HG03039 (cell line): ENCODE results near the gene CD200.

Source experiments
- ATAC-seq: cut with Tn5 transposase; IDR thresholded peaks from one replicate; pipeline ENCODE4 v1.9.1; 2021; ENCODE audit warnings: mild to moderate bottlenecking, moderate library complexity; ENCODE audit not compliant: unreplicated experiment

The CD200 gene

GRCh38 chr3:112331851-112332250 is 1.1 kb upstream of the CD200 start:
- ATAC-seq, result no peak

DNA sequence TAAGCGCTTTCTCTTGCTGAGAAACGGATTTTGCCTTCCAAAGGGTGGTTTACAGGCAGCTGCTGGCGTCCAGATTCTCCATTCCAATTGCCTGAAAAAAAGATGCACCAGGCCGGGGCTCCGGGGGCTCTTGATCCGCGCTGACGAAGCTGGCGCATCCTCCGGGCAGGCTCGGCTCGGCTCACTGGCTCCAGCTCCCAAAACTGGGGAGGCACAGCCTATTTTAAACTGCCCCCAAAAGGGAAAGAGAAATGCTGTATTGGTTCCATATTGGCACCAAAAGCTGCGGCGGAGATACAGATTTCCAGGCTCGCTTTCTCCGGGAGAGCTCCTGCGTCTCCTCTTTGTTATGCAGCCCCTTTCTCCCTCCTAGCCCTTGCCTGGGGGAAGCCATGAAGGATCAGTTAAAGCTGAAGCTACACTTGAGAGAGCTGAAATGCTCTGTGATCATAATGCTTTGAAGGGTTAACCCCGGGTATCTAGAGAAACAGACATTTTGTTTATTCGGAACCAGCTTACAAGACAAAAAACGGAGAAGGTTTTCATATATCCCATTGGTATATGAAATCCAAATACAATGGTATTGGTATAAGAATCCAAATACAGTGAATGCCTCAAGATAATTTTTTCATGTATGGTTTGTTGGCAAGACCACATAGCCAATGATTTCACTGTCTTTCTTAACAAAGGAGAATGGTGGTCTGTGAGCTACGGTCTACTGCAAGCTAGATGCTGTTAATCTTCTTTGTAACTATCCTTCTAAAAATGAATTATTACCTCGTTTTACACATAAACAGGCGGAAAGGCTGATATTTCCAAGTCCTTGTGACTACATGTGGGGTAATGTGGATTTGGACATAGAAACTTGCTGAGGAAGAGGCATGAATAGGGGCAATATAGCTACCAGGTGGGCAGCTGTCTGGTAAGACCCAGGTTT is 693 bp downstream of the CD200 start:
- no peak for ATAC-seq

DNA sequence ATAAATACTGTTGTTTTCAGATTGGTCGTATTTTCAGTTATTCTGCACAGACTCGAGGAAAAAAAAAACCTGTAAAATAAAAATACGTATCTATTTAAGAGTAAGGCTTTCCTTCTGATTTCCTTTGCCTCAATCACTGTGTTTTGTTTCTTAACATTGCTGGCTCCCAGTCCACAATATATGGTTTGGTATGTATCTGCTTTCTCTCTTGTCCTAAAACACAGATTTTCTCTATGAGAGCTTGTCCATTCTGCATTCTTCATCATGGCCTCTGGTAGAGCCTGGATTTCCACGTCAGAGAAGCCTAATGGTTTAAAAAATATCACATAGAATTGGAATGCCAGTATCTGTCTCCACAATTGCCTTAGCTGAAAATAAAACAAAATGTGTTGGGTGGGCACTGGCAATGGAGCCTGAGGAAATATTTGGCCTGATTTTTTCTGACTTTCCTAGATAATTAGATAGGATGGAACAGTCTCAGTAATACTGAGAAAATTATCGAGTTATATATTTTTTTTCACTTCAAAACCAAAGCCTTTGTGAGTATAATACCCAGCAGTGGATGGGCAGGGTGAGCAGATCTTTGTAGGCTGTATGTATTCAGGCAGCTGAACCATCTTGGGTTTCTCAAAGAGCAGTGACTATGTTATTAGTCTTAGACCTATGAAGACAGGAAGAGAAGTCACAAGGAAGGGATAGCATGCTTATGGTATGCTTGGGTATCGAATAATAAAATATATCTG is 1.9 kb downstream of the CD200 start:
- no peak for ATAC-seq

DNA sequence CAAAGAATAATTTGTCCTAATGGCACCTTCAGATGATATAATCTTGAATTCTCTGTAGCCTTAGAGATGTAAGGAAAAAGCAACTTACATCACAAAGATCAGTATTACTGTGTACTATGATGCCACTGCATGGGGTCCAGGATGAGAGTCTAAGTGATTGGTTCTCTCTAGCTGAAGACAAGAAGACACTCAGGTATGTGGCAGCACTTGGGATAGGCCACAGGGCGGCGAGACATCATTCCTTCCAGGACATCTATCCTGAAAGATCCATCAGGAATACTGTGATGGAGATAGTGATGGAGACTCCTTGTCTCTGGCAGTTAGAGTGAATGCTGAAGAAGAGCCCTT is 2.5 kb downstream of the CD200 start:
- no peak for ATAC-seq

- ATAC-seq, result no peak
Observed at GRCh38 chr3:112338021-112338726, 5.2 kb downstream of the CD200 start.

- no peak for ATAC-seq
Observed at GRCh38 chr3:112338727-112339056, 5.7 kb downstream of the CD200 start.

DNA sequence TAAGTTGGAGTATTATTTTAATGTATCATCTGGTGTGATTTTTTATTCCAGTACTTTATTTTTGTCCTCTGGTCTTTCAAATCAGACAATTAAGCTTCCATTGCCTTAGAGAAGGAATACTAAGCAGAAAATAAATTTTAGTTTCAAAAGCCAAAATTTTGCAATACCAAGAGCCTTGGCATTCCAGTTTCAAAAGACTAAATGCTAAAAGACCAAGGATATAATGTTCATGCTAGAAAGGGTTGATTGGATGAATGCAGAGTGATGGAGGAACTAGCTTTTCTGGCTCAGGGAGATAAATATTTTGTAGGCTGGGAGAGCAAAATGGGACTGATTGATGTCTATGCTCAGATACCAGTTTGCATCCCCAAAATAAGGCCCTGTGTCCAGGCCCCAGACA is 6.2 kb downstream of the CD200 start:
- ATAC-seq, result no peak

- ATAC-seq, result no peak
Observed at GRCh38 chr3:112339609-112340008, 6.7 kb downstream of the CD200 start.

DNA sequence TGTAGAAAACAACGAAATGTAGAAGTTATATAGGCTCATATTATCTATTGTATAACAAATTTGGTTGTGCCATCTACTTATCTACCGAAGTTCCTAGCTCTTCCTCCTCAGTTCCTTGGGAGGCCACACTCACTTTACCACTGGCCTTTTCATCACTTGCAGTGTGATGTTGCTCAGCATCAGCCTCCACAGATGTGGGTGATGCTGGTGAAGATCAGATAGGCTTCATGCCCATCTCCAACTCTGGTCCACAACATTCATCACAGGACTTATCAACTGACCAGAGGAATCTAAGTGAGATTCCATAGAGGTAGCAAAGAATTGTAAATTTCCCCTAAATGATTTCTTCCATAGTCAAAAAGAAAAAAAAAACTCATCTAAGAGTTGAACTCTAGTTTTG is 8.4 kb downstream of the CD200 start:
- ATAC-seq, result no peak

DNA sequence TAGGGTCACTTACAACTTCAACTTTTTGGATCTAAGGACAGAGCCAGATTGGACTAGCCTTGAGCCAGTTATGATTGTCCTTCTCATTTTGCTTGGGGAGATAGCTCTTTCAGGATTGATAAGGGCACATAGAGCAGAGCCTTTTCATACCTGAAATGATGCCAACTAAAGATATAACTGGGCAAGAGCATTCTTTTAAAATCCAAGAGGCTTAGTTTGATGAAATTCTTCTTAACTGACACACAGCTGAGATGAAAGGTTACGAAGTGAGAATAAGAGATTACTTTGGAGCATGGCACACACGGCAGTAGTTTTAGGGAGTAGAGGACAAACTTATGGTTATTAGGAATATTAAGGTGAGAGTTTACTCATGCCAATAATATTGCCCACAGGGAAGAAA is 12.7 kb downstream of the CD200 start:
- no peak for ATAC-seq

- ATAC-seq, result no peak
Observed at GRCh38 chr3:112346491-112347122, 13.7 kb downstream of the CD200 start.

- ATAC-seq, result no peak
Observed at GRCh38 chr3:112348943-112349342, 16.0 kb downstream of the CD200 start.

GRCh38 chr3:112349557-112349956 is 16.6 kb downstream of the CD200 start:
- no peak for ATAC-seq

DNA sequence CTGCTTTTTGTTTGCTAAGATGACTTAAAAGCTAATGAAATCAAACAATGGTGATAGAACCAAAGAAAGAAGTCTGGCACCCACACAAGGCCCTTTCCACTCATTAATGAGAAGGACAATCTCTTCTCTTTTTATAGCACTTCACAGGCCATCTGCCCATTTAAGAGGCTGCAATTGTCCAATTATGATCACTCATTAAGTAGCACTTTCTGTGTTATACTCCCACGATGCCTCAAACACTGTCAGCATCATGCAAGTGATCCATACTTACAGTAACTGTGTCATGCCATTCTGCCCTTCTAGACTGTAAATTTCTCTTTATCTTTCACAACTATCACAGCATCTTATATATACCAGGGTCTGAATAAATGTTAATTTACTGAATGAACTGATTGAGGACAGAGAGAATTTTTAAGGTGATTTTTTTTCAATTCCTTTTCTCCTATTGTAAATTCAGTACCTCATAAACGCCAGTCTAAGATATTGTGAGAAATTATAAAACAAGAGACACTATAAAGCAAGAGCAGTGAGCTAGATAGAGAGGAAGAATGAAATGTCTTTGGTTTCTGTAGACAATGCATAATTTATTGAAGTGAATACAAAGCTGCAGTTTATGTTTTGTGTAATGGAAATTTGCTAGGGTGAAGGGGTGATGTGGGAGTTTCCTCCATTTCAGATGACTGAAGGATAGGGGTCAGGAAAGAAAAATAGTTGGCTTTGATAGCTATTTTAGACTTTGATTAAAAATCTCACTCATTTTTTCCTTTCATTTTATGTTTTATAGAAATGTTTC is 17.3 kb downstream of the CD200 start:
- ATAC-seq, result no peak

DNA sequence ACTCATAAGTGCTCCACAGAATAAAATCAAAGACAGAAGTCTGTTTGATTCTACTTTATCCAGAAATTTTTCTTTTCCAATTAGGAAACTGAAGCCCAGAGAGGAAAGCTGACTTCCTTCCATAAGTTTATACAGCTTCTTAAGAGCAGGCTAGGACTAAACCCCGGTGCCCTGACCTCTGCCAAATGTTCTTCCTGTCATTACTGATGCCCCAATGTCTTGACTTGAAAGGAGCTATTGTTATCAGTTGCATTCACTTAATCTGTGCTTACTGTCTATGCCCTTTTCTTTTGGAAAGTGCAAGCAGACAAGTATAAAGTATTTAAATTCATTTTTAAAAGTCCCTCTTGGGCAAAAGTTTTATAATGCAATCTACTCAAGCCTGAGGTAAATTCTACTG is 18.1 kb downstream of the CD200 start:
- ATAC-seq, result no peak

GRCh38 chr3:112351823-112352222 is 18.9 kb downstream of the CD200 start:
- no peak for ATAC-seq

DNA sequence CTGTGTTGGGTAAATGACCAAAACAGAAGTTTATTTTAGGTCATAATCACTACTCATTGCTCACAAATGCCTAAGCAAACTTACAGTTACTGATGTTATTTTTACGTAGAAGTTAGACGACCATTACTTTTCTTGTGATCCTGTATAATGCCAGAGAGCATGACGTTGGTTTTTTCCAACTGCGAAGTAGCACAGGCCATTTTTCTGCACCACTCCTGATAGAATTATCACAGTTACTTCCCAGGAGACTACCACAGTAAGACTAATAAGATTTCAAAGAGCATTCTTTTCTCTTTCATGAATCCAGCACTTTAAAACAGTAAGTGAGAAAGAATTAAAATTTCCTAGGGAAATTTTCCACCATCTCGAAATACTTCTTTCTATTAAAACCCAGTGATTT is 19.8 kb downstream of the CD200 start:
- ATAC-seq, result no peak

DNA sequence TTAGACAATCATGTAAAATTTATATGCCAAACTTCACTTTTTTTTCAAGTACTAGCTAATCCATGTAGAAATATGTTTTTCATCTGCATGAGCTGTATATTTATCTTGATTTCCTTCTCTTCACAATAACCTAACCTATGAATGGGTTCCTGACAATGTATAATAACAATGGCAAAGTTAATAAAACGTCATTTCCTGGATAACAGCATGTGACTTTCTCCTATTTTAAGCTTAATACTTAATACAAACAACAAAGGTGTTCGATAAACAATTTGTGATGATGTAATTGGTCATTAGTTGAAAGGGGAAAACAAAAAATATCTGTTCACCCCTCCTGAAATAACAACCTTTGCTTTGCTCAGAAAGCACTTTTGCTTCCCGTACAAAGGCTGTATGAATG is 20.4 kb downstream of the CD200 start:
- ATAC-seq, result no peak

- no peak for ATAC-seq
Observed at GRCh38 chr3:112354642-112355306, 21.8 kb downstream of the CD200 start.

DNA sequence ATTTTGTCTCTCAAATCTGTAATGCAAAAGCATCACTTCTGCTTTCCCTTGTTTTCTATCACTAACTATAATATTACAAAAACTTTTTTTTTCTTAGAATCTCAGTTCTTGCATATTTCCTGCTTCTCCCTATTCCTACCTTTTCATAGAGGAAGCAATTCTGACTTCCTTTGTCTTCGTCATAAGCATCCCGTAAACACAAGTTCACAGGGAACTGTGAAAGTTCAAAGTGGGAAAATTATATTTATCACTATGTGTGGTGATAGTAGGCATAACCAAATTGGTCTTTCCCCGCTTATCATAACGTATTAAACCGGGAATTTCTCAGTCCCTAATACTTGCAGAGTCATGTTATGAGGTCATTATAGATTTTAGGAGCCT is 22.3 kb downstream of the CD200 start:
- no peak for ATAC-seq
